COLO829 (cell line): ENCODE results near the gene ACVR1B.

Experiments used
- DNase-seq: peaks from one replicate; pipeline ENCODE4 v3.0.0; 2012; ENCODE audit warnings: low spot score

The ACVR1B gene

GRCh38 chr12:51943346-51943745, 8.2 kb upstream of the ACVR1B start:
- DNase-seq, result no peak

- no peak for DNase-seq
Observed at GRCh38 chr12:51944608-51945233, 6.8 kb upstream of the ACVR1B start.

- no peak for DNase-seq
Observed at GRCh38 chr12:51947246-51947996, 4.1 kb upstream of the ACVR1B start.

GRCh38 chr12:51948066-51948465, 3.4 kb upstream of the ACVR1B start:
- no peak for DNase-seq

- DNase-seq, result no peak
Observed at GRCh38 chr12:51949342-51950030, 2.0 kb upstream of the ACVR1B start.

GRCh38 chr12:51950682-51951198, 759 bp upstream of the ACVR1B start:
- DNase-seq, result no peak

- no peak for DNase-seq
Observed at GRCh38 chr12:51951843-51952722, 584 bp downstream of the ACVR1B start.

GRCh38 chr12:51953089-51953488, 1.6 kb downstream of the ACVR1B start:
- no peak for DNase-seq

GRCh38 chr12:51953864-51954263, 2.4 kb downstream of the ACVR1B start:
- no peak for DNase-seq

GRCh38 chr12:51954561-51955361, 3.3 kb downstream of the ACVR1B start:
- no peak for DNase-seq

GRCh38 chr12:51955702-51956101, 4.2 kb downstream of the ACVR1B start:
- DNase-seq, result no peak

- DNase-seq, result no peak
Observed at GRCh38 chr12:51958542-51958941, 7.0 kb downstream of the ACVR1B start.

GRCh38 chr12:51959211-51959610, 7.7 kb downstream of the ACVR1B start:
- DNase-seq, result no peak

GRCh38 chr12:51959921-51960320, 8.4 kb downstream of the ACVR1B start:
- no peak for DNase-seq

GRCh38 chr12:51960488-51960887, 9.0 kb downstream of the ACVR1B start:
- no peak for DNase-seq

GRCh38 chr12:51960890-51961289, 9.4 kb downstream of the ACVR1B start:
- no peak for DNase-seq

- peak; percentile 66 for DNase-seq
Observed at GRCh38 chr12:51961834-51962233, 10.3 kb downstream of the ACVR1B start.

- DNase-seq, result no peak
Observed at GRCh38 chr12:51962737-51963136, 11.2 kb downstream of the ACVR1B start.

- no peak for DNase-seq
Observed at GRCh38 chr12:51963477-51963876, 12.0 kb downstream of the ACVR1B start.

GRCh38 chr12:51969643-51970042, 18.1 kb downstream of the ACVR1B start:
- DNase-seq, result no peak
